SJSA1 (cell line): ENCODE results near the gene ZC3H7B. TPM values are rescaled to one million over a fixed set of nuclear protein-coding genes. Genes with fewer than 3 reads are reported as not detected.
"Not testable (repeated sequence)": the region's sequence is repeated elsewhere in the genome, so short reads cannot be mapped to it uniquely, and the experiment has no call there.

Source experiments
- DNase-seq, 2 experiments: peaks; one replicate each; pipeline ENCODE4 v3.0.0-alpha.2; 2015 to 2020; ENCODE audit warnings: low spot score in 2 of 2, low read depth in 1 of 2
- H3K27ac ChIP-seq: fragments of 250-450 bp; sonication (Bioruptor Pico); 2 replicates; pipeline ENCODE4 v1.5.1; 2020; ENCODE audit warnings: mild to moderate bottlenecking, moderate library complexity
- H3K27me3 ChIP-seq: fragments of 250-450 bp; sonication (Bioruptor Pico); replicated peaks from 2 replicates; pipeline ENCODE4 v1.5.1; 2020; ENCODE audit warnings: mild to moderate bottlenecking, moderate library complexity
- H3K36me3 ChIP-seq: fragments of 250-450 bp; sonication (Bioruptor Pico); 2 replicates; pipeline ENCODE4 v1.5.1; 2020; ENCODE audit warnings: mild to moderate bottlenecking
- H3K4me1 ChIP-seq: fragments of 250-450 bp; sonication (Bioruptor Pico); replicated peaks from 2 replicates; pipeline ENCODE4 v1.6.1; 2021; ENCODE audit warnings: mild to moderate bottlenecking
- H3K4me3 ChIP-seq: fragments of 250-450 bp; sonication (Bioruptor Pico); 2 replicates; pipeline ENCODE4 v1.5.1; 2020; ENCODE audit warnings: mild to moderate bottlenecking
- H3K9me3 ChIP-seq: fragments of 250-450 bp; sonication (Bioruptor Pico); replicated peaks from 2 replicates; pipeline ENCODE4 v1.5.1; 2020; ENCODE audit warnings: mild to moderate bottlenecking
- total RNA-seq: library from RNA; depleted of rRNA; stranded (reverse); fragments of >200 nt; shearing (Covaris generic); gene quantifications from 2 replicates; pipeline ENCODE4 v1.2.3, GENCODE V29; 2014; rRNA removed

Gene ZC3H7B, protein sequence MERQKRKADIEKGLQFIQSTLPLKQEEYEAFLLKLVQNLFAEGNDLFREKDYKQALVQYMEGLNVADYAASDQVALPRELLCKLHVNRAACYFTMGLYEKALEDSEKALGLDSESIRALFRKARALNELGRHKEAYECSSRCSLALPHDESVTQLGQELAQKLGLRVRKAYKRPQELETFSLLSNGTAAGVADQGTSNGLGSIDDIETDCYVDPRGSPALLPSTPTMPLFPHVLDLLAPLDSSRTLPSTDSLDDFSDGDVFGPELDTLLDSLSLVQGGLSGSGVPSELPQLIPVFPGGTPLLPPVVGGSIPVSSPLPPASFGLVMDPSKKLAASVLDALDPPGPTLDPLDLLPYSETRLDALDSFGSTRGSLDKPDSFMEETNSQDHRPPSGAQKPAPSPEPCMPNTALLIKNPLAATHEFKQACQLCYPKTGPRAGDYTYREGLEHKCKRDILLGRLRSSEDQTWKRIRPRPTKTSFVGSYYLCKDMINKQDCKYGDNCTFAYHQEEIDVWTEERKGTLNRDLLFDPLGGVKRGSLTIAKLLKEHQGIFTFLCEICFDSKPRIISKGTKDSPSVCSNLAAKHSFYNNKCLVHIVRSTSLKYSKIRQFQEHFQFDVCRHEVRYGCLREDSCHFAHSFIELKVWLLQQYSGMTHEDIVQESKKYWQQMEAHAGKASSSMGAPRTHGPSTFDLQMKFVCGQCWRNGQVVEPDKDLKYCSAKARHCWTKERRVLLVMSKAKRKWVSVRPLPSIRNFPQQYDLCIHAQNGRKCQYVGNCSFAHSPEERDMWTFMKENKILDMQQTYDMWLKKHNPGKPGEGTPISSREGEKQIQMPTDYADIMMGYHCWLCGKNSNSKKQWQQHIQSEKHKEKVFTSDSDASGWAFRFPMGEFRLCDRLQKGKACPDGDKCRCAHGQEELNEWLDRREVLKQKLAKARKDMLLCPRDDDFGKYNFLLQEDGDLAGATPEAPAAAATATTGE
- 51.8 and 72.2 TPM in 2 replicates for total RNA-seq

DNA sequence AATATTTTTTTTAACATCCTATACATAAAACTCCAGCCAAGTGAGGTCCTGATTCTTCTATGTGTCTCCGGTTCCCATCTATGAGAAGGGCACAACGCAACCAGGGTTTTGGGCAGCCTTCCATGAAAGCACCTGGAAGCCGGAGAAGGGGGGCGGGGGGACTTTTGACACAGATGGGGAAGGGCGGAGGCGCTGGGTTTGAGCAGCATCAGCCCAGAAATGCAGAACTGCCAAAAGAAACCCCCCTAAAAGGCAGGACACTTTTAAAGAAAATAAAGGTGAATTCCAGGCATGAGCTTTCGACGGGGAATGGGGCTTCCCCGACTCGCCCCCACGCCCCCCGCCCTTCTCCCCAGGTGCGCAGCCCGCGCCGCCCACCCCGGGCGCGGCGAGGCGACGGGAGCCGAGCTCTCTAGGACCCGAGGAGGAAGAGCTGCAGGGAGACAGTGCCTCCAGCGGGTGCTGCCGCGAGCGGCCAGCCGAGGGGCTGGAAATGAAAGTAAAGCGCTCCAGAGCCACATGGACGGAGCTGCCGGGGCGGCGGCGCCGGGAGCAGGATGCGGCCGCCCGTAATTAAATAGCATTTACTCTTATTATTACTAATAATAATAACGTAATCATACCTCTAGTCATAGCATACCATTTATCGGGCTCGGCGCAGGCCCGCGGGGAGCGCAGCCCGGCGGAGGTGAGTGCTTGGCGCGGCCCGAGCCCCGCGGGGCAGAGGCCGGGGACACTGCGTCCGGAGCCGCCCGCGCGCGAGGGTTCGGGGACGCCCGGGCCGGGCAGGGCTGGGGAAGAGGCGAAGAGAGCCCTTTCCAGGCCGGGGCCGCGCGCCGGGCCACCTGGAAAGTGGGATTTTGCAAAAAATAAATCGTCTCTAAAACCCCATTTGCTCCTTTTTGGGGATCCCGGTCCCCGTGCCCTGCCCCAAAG lies at the start of gene ZC3H7B:
Gene ZC3H7B (plus strand): TSS at position 441 of the 936 bp plus-strand sequence. CDS start 19,136 bp downstream, outside the sequence.
- Histone ChIP-seq H3K9me3 (peaks cover 3% of the 10 kb centered on the region; the same call in 1 of the 2 replicates), H3K4me3 (peak within 1 kb of the TSS; percentile 82), H3K27me3 (no peaks in the 10 kb centered on the region), H3K4me1 (peaks cover 46% of the 10 kb centered on the region), H3K36me3 (peaks cover 39% of the 10 kb centered on the region), H3K27ac (peak within 1 kb of the TSS; percentile 83)
- DNase-seq, result peak; percentile 67 to 82

DNA sequence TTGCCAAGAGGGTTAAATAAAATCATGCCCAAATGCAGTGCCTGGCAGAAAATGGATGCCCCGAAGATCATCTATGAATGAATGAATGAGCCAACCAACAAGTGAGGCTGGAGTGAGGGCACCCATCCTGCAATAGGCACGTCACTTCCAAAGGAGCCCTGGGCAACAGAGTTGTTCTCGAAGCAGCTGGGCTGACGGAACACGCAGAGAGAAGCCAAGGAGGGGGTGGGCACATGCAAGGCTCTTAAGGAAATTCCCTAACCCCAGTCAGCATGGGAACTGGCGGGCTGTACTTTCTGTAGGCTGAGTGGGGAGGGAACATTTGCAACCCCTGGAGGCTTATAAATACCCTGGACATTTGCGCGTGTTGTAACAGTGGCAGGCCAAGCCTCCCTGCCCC lies 49.0 kb upstream of the ZC3H7B start:
- no peak overlapping the region for H3K4me3 ChIP-seq
- H3K4me1 ChIP-seq, result peaks cover 15% of the 10 kb centered on the region
- no peaks in the 10 kb centered on the region for H3K27me3 ChIP-seq
- no peak overlapping the region for H3K27ac ChIP-seq
- DNase-seq, result no peak
- H3K9me3 ChIP-seq, result no peaks in the 10 kb centered on the region
- peaks cover 99% of the 10 kb centered on the region for H3K36me3 ChIP-seq

DNA sequence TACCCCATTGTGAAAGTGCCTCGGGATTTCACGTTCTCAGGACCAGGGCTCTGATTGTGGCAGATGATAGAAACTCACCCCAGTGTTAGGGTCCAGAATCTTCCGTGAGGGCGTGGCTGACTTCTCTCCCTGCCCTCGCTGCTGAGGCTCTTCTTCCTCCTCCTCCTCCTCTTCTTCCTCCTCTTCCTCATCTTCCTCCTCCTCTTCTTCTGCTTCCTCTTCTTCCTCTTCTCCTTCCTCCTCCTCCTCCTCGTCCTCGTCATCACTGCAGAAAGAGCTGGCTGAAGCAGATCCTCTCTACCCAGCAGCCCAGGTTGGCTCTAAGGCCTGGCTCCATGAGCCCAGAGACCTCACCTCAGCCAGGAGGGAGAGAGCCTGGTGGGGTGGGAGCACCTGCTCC lies 47.1 kb upstream of the ZC3H7B start:
- H3K4me3 ChIP-seq, result no peak overlapping the region
- H3K27me3 ChIP-seq, result no peaks in the 10 kb centered on the region
- peaks cover 23% of the 10 kb centered on the region for H3K4me1 ChIP-seq
- H3K9me3 ChIP-seq, result no peaks in the 10 kb centered on the region
- no peak for DNase-seq
- no peak overlapping the region for H3K27ac ChIP-seq
- H3K36me3 ChIP-seq, result peaks cover 99% of the 10 kb centered on the region

DNA sequence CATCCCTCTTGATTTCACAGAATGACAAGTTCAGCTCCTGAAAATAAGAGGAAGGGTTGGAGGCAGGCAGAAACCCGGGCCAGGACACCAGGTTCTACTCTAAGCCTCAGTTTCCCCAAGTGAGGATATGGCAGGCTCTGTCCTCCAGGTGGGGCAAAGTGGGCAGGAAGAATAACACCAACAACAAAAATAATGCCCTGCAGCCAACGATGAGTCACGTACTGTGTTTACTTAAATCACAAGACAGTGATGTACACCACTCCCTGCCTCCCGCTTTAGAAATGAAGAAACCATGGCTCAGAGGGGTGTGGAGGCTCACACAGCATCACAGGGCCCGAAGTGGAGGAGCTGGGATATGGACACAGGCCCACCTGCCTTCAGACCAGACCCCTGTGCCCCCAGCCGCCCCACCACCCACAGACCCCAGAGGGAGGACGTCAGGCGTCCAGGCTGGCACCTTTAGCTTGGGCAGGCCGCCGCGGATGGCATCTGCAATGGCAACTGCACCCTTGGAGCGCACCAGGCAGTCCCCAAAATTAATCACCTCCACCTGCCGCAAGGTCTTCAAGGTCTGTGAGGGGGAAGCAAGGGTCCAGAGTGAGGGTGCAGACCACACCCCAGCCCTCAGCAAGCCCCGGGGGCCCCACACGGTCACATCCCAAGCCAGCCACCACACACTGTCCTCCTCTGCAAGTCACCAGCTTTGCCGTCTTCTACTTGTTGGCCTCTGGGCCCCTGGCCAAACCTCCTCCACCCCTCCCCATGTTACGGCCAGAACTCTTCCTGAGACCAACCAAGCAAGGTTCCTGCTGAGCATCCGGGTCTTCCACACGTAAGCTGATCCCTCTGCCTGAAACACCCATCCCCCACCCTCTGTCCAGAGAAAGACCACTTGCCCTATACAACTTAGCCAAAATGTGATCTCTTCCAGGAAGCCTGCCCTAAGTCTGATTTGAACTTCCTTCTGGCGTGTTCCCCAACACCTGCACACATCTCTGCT lies 44.8 kb upstream of the ZC3H7B start:
- H3K27me3 ChIP-seq, result no peaks in the 10 kb centered on the region
- H3K36me3 ChIP-seq, result peaks cover 99% of the 10 kb centered on the region
- no peak overlapping the region for H3K4me3 ChIP-seq
- DNase-seq, result peak; percentile 49 to 69
- H3K9me3 ChIP-seq, result no peaks in the 10 kb centered on the region
- peaks cover 23% of the 10 kb centered on the region for H3K4me1 ChIP-seq
- H3K27ac ChIP-seq, result no peak overlapping the region

DNA sequence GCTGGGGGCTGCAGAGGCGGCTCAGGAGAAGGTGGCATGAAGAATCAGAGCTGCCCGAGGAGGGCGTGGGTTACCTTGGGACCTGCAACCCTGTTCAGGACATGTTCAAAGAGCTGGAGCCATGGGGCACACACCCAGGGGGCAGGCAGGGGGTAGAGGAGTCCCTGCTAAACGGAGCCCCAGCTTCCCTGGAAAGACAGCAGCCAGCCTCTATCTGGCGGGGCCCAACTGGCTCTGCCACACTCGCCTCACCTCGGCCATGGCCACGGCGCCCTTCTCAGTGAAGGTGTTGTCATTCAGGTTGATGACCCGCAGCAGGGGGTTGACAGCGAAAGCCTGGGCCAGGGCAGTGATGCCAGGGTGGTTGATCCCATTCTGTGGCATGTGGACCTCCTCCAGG lies 43.6 kb upstream of the ZC3H7B start:
- DNase-seq, result no peak
- Histone ChIP-seq H3K36me3 (peaks cover 99% of the 10 kb centered on the region), H3K4me3 (no peak overlapping the region), H3K27me3 (no peaks in the 10 kb centered on the region), H3K27ac (no peak overlapping the region), H3K4me1 (peaks cover 23% of the 10 kb centered on the region), H3K9me3 (no peaks in the 10 kb centered on the region)

DNA sequence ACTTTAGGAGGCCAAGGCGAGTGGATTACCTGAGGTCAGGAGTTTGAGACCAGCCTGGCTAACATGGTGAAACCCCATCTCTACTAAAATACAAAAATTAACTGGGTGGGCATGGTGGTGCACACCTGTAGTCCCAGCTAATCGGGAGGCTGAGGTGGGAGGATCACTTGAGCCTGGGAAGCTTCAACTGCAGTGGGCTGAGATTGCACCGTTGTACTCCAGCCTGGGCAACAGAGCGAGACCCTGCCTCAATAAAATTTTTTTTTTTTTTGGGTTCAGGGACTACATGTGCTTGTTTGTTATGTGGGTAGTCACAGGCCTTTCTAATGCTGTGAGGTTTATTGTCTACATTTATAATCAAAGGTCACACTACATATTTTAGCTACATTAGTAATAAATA lies 41.6 kb upstream of the ZC3H7B start:
- not testable (repeated sequence) for H3K27ac ChIP-seq, DNase-seq, H3K27me3 ChIP-seq, H3K4me3 ChIP-seq, H3K9me3 ChIP-seq
- Histone ChIP-seq H3K36me3 (peaks cover 99% of the 10 kb centered on the region), H3K4me1 (peaks cover 23% of the 10 kb centered on the region)

DNA sequence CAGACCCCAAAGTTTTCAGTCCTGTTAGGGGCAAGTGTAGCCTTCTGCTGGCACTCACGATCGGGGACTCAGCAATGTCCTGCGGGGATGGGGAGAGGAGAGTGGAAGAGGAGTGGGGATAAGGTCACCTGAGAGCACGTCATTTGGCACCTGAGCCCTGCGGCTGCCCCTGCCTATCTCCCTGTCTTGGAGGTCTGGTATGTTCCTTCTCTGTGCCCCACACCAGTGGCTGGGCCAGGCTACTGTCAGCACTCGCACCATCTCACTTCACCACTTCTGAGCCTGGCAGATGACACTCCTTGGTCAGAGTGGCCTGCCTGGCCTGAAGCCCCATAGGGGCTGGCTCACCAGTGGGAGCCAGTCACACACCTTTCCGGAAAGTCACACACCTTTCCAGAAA lies 40.5 kb upstream of the ZC3H7B start:
- no peak for DNase-seq
- H3K9me3 ChIP-seq, result no peaks in the 10 kb centered on the region
- H3K36me3 ChIP-seq, result peaks cover 100% of the 10 kb centered on the region
- H3K27ac ChIP-seq, result no peak overlapping the region
- peaks cover 23% of the 10 kb centered on the region for H3K4me1 ChIP-seq
- H3K27me3 ChIP-seq, result no peaks in the 10 kb centered on the region
- no peak overlapping the region for H3K4me3 ChIP-seq

DNA sequence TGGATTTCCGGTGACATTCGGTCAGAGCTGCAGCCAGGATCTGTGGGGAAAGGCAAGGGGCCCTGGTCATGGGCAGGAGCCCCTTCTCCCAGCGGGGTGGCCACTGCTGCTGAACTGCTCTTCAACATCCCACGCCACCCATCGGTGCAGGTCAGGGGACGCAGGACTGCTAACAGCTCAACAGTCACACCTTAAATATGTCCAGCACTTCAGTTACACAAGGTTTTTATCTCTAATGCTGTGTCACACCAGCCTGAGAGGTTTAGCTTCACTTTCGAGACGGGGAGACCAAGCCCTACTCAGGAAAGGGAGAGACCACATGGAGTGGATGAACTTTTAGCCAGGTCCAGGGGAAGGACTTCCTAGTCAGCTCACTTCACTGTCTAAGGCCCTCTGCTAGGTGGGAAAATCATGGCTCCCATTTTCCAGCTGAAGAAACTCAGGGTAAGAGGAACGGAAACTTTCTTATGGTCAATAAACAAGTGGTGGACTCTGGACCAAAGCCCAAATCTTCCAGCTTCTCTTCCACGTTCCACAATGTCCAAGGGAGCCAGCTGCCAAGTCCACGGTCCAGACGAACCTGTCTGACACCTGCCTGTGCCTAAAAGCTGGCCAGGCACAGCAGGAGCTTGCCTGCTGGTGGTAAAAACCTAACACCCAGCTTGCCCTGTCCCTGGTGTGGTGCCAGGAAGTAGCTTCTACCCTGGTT lies 39.6 kb upstream of the ZC3H7B start:
- Histone ChIP-seq H3K9me3 (no peaks in the 10 kb centered on the region), H3K4me1 (peaks cover 15% of the 10 kb centered on the region), H3K36me3 (peaks cover 100% of the 10 kb centered on the region), H3K4me3 (no peak overlapping the region), H3K27ac (no peak overlapping the region), H3K27me3 (no peaks in the 10 kb centered on the region)
- DNase-seq, result no peak

DNA sequence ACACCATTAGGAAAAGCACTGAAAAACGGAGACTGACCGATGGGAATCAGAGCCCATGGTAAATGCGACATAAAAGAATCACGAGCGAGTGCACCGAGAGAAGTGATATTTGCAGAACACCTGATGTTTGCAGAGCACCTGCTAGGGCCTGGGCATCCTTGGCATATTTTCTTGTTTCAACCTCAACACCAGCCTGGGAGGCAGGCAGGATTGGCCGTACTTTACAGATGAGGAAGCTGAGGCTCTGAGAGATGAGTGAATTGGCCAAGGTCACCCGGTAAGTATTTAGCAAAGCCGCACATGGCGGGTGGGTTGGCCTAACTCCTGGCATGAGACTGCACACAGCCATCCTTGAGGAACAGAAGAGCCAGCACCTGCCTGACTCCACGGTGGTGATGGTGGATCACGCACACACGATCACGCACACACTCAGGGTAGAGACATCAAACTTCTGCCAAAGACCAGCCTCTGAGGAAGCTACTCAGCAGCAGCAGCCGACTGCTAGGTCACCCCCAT lies 39.0 kb upstream of the ZC3H7B start:
- H3K36me3 ChIP-seq, result peaks cover 100% of the 10 kb centered on the region
- DNase-seq, result no peak
- no peak overlapping the region for H3K27ac ChIP-seq
- no peaks in the 10 kb centered on the region for H3K27me3 ChIP-seq
- peaks cover 9% of the 10 kb centered on the region for H3K4me1 ChIP-seq
- no peak overlapping the region for H3K4me3 ChIP-seq
- H3K9me3 ChIP-seq, result no peaks in the 10 kb centered on the region

DNA sequence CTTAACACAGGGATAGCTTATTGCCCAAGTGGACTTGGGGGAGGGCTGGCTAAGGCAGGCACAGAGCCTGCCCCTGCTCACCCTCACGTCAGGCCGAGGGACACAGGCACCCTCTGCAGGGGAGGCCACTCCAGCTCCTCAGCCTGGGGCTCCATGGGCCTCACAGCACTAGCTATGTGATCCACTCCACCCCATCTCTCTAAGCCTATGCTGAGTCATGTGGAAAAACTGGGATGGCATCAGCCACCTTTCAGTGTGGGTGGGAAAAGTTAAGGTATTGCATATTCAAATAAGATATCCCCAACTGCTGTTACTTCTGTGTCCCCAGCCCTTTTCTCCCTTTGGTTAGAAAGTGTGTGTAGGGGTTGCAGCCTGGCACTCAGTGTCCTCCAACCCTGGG lies 37.6 kb upstream of the ZC3H7B start:
- Histone ChIP-seq H3K27ac (no peak overlapping the region), H3K36me3 (peaks cover 100% of the 10 kb centered on the region), H3K4me3 (no peak overlapping the region), H3K4me1 (no peaks in the 10 kb centered on the region), H3K9me3 (no peaks in the 10 kb centered on the region), H3K27me3 (no peaks in the 10 kb centered on the region)
- DNase-seq, result no peak

DNA sequence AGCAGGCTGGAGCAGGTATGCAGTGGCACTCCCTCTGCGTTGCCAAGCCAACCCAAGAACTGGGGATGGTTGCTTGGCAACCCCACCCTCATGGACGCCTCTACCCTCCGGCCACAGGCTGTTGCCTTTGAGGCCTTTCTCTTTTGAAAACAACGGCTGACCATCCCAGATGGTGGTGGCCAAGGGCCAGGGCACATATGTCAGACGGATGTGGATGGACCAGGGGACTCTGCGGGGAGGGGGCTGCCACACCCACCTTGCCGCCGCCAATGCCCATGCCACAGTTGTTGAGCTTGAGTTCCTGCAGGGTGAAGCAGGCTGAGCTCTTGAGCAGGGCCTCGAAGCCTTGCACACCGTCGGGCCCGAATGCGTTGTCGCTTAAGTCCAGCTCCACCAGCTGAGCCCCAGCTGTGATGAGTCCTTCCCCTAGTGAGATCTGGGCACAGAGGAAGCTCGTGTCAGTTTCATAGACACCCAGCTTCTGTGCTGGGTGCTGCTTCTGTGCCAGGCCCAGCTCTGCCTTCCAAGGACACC lies 36.9 kb upstream of the ZC3H7B start:
- Histone ChIP-seq H3K4me3 (no peak overlapping the region), H3K4me1 (no peaks in the 10 kb centered on the region), H3K9me3 (no peaks in the 10 kb centered on the region), H3K36me3 (peaks cover 100% of the 10 kb centered on the region), H3K27ac (no peak overlapping the region), H3K27me3 (no peaks in the 10 kb centered on the region)
- no peak for DNase-seq
